Keratinocyte (primary cell): Measurements from ENCODE around the gene EIF2S2.

Source experiments
- EZH2 ChIP-seq: IDR thresholded peaks from one replicate; pipeline ENCODE4 v1.6.1; 2012; ENCODE audit warnings: inconsistent platforms, mild to moderate bottlenecking, low read length, moderate library complexity
- TF ChIP-seq, protein P1 (sequence below), 3 experiments: IDR thresholded peaks in 1 of 3; conservative IDR thresholded peaks in 1 of 3; optimal IDR thresholded peaks in 1 of 3; 2 replicates in 2 of 3; 3 replicates in 1 of 3; pipeline versions ENCODE3 to v1.5.1; 2011; ENCODE audit warnings: low read length in 3 of 3, mild to moderate bottlenecking in 3 of 3, moderate library complexity in 2 of 3, control low read depth in 1 of 3, inconsistent platforms in 1 of 3; ENCODE audit not compliant: insufficient read depth in 2 of 3; ENCODE audit errors: extremely low read depth in 1 of 3

DNA sequence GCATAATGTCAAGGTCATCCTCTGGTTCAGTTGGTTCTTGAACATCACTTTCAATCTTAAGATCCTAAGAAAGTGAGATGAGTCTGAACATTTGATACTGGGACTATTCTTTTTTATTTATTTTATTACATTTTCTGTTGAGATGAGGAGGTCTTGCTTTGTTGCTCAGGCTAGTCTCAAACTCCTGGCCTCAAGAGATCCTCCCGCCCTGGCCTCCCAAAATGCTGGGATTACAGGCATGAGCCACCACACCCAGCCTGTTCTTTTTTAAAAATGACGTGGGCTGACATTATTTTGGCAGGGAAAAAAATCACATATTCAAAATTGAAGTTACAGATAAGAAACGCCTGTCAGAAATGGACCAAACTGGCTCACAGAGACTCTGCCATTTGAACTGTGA lies 13.5 kb downstream of the EIF2S2 start:
- TF ChIP-seq, protein P1, sequence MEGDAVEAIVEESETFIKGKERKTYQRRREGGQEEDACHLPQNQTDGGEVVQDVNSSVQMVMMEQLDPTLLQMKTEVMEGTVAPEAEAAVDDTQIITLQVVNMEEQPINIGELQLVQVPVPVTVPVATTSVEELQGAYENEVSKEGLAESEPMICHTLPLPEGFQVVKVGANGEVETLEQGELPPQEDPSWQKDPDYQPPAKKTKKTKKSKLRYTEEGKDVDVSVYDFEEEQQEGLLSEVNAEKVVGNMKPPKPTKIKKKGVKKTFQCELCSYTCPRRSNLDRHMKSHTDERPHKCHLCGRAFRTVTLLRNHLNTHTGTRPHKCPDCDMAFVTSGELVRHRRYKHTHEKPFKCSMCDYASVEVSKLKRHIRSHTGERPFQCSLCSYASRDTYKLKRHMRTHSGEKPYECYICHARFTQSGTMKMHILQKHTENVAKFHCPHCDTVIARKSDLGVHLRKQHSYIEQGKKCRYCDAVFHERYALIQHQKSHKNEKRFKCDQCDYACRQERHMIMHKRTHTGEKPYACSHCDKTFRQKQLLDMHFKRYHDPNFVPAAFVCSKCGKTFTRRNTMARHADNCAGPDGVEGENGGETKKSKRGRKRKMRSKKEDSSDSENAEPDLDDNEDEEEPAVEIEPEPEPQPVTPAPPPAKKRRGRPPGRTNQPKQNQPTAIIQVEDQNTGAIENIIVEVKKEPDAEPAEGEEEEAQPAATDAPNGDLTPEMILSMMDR (optimal IDR thresholded peaks at IDR 0.05 in 1 of 3, IDR thresholded peaks at IDR 0.05 in 1 of 3, conservative IDR thresholded peaks at IDR 0.05 in 1 of 3; ENCODE audit: extremely low read depth in 1 of 3, insufficient read depth in 2 of 3, low read length in 3 of 3) = no peak
- TF ChIP-seq EZH2 = no peak
